IPS-20b (cell line): ENCODE measurements around the gene SFXN3.
A peak's percentile ranks its signal among the peaks of the same experiment; 100 is the strongest.

Source experiments
- H3K27ac ChIP-seq: one replicate; pipeline ENCODE4 v1.5.1; 2013; ENCODE audit warnings: low read length
- H3K27me3 ChIP-seq: 2 replicates; pipeline ENCODE4 v1.6.1; 2013; ENCODE audit warnings: mild to moderate bottlenecking, low read length, inconsistent platforms; ENCODE audit not compliant: insufficient read depth
- H3K36me3 ChIP-seq: 2 replicates; pipeline ENCODE4 v1.6.1; 2013; ENCODE audit warnings: low read depth, mild to moderate bottlenecking, inconsistent platforms, low read length, moderate library complexity; ENCODE audit not compliant: insufficient read depth
- H3K4me1 ChIP-seq: 2 replicates; pipeline ENCODE4 v1.6.1; 2013; ENCODE audit warnings: mild to moderate bottlenecking, control low read depth, inconsistent platforms, low read length, moderate library complexity; ENCODE audit not compliant: insufficient read depth
- H3K4me3 ChIP-seq: 2 replicates; pipeline ENCODE4 v1.5.1; 2013; ENCODE audit warnings: mild to moderate bottlenecking, low read length, inconsistent platforms
- H3K9ac ChIP-seq: 2 replicates; pipeline ENCODE4 v1.6.1; 2013; ENCODE audit warnings: low read depth, mild to moderate bottlenecking, inconsistent platforms, low read length, moderate library complexity
- H3K9me3 ChIP-seq: 2 replicates; pipeline ENCODE4 v1.6.1; 2013; ENCODE audit warnings: mild to moderate bottlenecking, low read depth, low read length, inconsistent platforms; ENCODE audit not compliant: insufficient read depth

Gene SFXN3

GRCh38 chr10:101020427-101021075 lies 10.5 kb upstream of the SFXN3 start:
- no peaks in the 10 kb centered on the region for H3K36me3 ChIP-seq
- H3K4me3 ChIP-seq = no peak overlapping the region
- no peaks in the 10 kb centered on the region for H3K4me1 ChIP-seq
- H3K9ac ChIP-seq = no peak overlapping the region
- no peaks in the 10 kb centered on the region for H3K9me3 ChIP-seq
- H3K27me3 ChIP-seq = peaks cover 53% of the 10 kb centered on the region
- no peak overlapping the region for H3K27ac ChIP-seq

GRCh38 chr10:101021239-101021638 lies 9.8 kb upstream of the SFXN3 start:
- Histone ChIP-seq H3K9me3 (no peaks in the 10 kb centered on the region), H3K27me3 (peaks cover 46% of the 10 kb centered on the region), H3K4me3 (no peak overlapping the region), H3K36me3 (no peaks in the 10 kb centered on the region), H3K27ac (no peak overlapping the region), H3K4me1 (no peaks in the 10 kb centered on the region), H3K9ac (no peak overlapping the region)

- H3K36me3 ChIP-seq = no peaks in the 10 kb centered on the region
- peaks cover 41% of the 10 kb centered on the region for H3K27me3 ChIP-seq
- H3K4me3 ChIP-seq = no peak overlapping the region
- no peaks in the 10 kb centered on the region for H3K4me1 ChIP-seq
- H3K9ac ChIP-seq = no peak overlapping the region
- no peak overlapping the region for H3K27ac ChIP-seq
- no peaks in the 10 kb centered on the region for H3K9me3 ChIP-seq
Measured at GRCh38 chr10:101021692-101022251, 9.3 kb upstream of the SFXN3 start.

- no peak overlapping the region for H3K9ac ChIP-seq
- no peaks in the 10 kb centered on the region for H3K9me3 ChIP-seq
- H3K27me3 ChIP-seq = peaks cover 27% of the 10 kb centered on the region
- H3K27ac ChIP-seq = no peak overlapping the region
- H3K4me3 ChIP-seq = no peak overlapping the region
- H3K4me1 ChIP-seq = no peaks in the 10 kb centered on the region
- H3K36me3 ChIP-seq = no peaks in the 10 kb centered on the region
Measured at GRCh38 chr10:101022967-101023705, 7.9 kb upstream of the SFXN3 start.

- peaks cover 4% of the 10 kb centered on the region; the same call in 1 of the 2 replicates for H3K4me1 ChIP-seq
- H3K27me3 ChIP-seq = peaks cover 36% of the 10 kb centered on the region
- no peak overlapping the region for H3K27ac ChIP-seq
- no peak overlapping the region for H3K4me3 ChIP-seq
- H3K9me3 ChIP-seq = no peaks in the 10 kb centered on the region
- no peaks in the 10 kb centered on the region for H3K36me3 ChIP-seq
- no peak overlapping the region for H3K9ac ChIP-seq
Measured at GRCh38 chr10:101027106-101027720, 3.8 kb upstream of the SFXN3 start.

GRCh38 chr10:101028446-101029337 lies 2.3 kb upstream of the SFXN3 start:
- peaks cover 12% of the 10 kb centered on the region for H3K4me1 ChIP-seq
- H3K27me3 ChIP-seq = peaks cover 49% of the 10 kb centered on the region
- H3K27ac ChIP-seq = no peak overlapping the region
- H3K36me3 ChIP-seq = no peaks in the 10 kb centered on the region
- no peak overlapping the region for H3K9ac ChIP-seq
- no peak overlapping the region for H3K4me3 ChIP-seq
- no peaks in the 10 kb centered on the region for H3K9me3 ChIP-seq

- Histone ChIP-seq H3K4me1 (peaks cover 12% of the 10 kb centered on the region), H3K27ac (no peak overlapping the region), H3K27me3 (peaks cover 59% of the 10 kb centered on the region), H3K9me3 (no peaks in the 10 kb centered on the region), H3K9ac (no peak overlapping the region), H3K4me3 (no peak overlapping the region), H3K36me3 (no peaks in the 10 kb centered on the region)
Measured at GRCh38 chr10:101029520-101030295, 1.3 kb upstream of the SFXN3 start.

GRCh38 chr10:101030496-101031127 lies 422 bp upstream of the SFXN3 start:
- H3K9ac ChIP-seq = no peak overlapping the region
- H3K9me3 ChIP-seq = no peaks in the 10 kb centered on the region
- no peaks in the 10 kb centered on the region for H3K36me3 ChIP-seq
- peaks cover 12% of the 10 kb centered on the region for H3K4me1 ChIP-seq
- peak overlapping the region; percentile 77 for H3K4me3 ChIP-seq
- H3K27ac ChIP-seq = no peak overlapping the region
- peaks cover 68% of the 10 kb centered on the region for H3K27me3 ChIP-seq

GRCh38 chr10:101031796-101032636 lies 982 bp downstream of the SFXN3 start:
- Histone ChIP-seq H3K9me3 (no peaks in the 10 kb centered on the region), H3K4me1 (peaks cover 12% of the 10 kb centered on the region), H3K36me3 (no peaks in the 10 kb centered on the region), H3K9ac (no peak overlapping the region), H3K27ac (no peak overlapping the region), H3K4me3 (peak overlapping the region; percentile 77), H3K27me3 (peaks cover 78% of the 10 kb centered on the region)
